ENCODE results near the gene DIAPH1.

DIAPH1 gene

DNA sequence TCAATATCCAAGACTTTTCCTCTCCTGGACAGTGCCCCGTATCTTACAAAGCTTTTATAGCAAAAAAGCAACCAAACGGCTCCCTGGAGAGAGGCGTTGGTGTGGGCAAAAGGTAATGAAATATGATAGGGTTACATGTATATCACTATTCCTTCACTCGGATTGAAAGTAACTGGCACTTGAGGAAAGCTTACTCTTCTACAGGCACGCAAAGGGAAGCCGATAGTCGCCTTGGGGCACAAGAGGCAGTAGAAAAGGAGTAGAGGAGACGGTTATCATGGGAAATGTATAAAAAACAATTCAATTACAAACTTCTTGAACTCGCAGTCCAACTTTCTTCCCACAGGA lies 1.1 kb downstream of the DIAPH1 start:
- ChIA-PET CTCF (interaction anchor here (1.0 to 3.9 kb wide), 9 partner anchors 10 to 53 kb away, joined by 3 to 51 read pairs (median 5); partner anchors contain the start of genes HDAC3 and RELL2), POLR2A (interaction anchor here (0.5 to 3.0 kb wide), 4 partner anchors 10 to 42 kb away, joined by 4 to 37 read pairs (median 17); partner anchors contain the start of genes HDAC3 and RELL2)
- peaks cover 30% of the 10 kb centered on the region for H3K4me1 ChIP-seq (ENCODE audit: control insufficient read depth, insufficient read depth, low read length)
- peaks cover 23 to 36% of the 10 kb centered on the region in 2 experiments for H3K36me3 ChIP-seq (ENCODE audit: control insufficient read depth in 2 of 2, insufficient read depth in 1 of 2, low read length in 2 of 2)
- H3K9me3 ChIP-seq (ENCODE audit: control insufficient read depth, insufficient read depth, low read depth, low read length), result no peaks in the 10 kb centered on the region
- H3K4me3 ChIP-seq (ENCODE audit: low read depth, low read length), result peak overlapping the region; percentile 81
- H3K27ac ChIP-seq (ENCODE audit: extremely low read depth, low read depth, low read length), result peak overlapping the region; percentile 78
- no peak for TF ChIP-seq GLI4 (tag by site-specific recombination; IDR thresholded peaks at IDR 0.05)
- TF ChIP-seq, protein P1, sequence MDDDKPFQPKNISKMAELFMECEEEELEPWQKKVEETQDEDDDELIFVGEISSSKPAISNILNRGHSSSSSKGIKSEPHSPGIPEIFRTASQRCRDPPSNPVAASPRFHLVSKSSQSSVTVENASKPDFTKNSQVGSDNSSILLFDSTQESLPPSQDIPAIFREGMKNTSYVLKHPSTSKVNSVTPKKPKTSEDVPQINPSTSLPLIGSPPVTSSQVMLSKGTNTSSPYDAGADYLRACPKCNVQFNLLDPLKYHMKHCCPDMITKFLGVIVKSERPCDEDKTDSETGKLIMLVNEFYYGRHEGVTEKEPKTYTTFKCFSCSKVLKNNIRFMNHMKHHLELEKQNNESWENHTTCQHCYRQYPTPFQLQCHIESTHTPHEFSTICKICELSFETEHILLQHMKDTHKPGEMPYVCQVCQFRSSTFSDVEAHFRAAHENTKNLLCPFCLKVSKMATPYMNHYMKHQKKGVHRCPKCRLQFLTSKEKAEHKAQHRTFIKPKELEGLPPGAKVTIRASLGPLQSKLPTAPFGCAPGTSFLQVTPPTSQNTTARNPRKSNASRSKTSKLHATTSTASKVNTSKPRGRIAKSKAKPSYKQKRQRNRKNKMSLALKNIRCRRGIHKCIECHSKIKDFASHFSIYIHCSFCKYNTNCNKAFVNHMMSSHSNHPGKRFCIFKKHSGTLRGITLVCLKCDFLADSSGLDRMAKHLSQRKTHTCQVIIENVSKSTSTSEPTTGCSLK (tag by site-specific recombination; IDR thresholded peaks at IDR 0.05), result no peak
- TF ChIP-seq, protein P2, sequence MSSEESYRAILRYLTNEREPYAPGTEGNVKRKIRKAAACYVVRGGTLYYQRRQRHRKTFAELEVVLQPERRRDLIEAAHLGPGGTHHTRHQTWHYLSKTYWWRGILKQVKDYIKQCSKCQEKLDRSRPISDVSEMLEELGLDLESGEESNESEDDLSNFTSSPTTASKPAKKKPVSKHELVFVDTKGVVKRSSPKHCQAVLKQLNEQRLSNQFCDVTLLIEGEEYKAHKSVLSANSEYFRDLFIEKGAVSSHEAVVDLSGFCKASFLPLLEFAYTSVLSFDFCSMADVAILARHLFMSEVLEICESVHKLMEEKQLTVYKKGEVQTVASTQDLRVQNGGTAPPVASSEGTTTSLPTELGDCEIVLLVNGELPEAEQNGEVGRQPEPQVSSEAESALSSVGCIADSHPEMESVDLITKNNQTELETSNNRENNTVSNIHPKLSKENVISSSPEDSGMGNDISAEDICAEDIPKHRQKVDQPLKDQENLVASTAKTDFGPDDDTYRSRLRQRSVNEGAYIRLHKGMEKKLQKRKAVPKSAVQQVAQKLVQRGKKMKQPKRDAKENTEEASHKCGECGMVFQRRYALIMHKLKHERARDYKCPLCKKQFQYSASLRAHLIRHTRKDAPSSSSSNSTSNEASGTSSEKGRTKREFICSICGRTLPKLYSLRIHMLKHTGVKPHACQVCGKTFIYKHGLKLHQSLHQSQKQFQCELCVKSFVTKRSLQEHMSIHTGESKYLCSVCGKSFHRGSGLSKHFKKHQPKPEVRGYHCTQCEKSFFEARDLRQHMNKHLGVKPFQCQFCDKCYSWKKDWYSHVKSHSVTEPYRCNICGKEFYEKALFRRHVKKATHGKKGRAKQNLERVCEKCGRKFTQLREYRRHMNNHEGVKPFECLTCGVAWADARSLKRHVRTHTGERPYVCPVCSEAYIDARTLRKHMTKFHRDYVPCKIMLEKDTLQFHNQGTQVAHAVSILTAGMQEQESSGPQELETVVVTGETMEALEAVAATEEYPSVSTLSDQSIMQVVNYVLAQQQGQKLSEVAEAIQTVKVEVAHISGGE (tag by site-specific recombination; conservative IDR thresholded peaks at IDR 0.05; ENCODE audit: low read depth), result no peak
- TF ChIP-seq MZF1 (tag by site-specific recombination; IDR thresholded peaks at IDR 0.05; ENCODE audit: borderline replicate concordance), result peak; percentile 67; the same call in 1 of the 2 replicates
- no peak for TF ChIP-seq MEIS1 (CRISPR knock-in tag; IDR thresholded peaks at IDR 0.05; ENCODE audit: borderline replicate concordance)
- TF ChIP-seq, protein P3, sequence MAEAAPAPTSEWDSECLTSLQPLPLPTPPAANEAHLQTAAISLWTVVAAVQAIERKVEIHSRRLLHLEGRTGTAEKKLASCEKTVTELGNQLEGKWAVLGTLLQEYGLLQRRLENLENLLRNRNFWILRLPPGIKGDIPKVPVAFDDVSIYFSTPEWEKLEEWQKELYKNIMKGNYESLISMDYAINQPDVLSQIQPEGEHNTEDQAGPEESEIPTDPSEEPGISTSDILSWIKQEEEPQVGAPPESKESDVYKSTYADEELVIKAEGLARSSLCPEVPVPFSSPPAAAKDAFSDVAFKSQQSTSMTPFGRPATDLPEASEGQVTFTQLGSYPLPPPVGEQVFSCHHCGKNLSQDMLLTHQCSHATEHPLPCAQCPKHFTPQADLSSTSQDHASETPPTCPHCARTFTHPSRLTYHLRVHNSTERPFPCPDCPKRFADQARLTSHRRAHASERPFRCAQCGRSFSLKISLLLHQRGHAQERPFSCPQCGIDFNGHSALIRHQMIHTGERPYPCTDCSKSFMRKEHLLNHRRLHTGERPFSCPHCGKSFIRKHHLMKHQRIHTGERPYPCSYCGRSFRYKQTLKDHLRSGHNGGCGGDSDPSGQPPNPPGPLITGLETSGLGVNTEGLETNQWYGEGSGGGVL (tag by site-specific recombination; IDR thresholded peaks at IDR 0.05), result no peak
- TF ChIP-seq OVOL3 (tag by site-specific recombination; IDR thresholded peaks at IDR 0.05), result peak; percentile 69; the same call in 1 of the 2 replicates
- no peak for TF ChIP-seq ZNF571 (tag by site-specific recombination; IDR thresholded peaks at IDR 0.05)
- TF ChIP-seq ZBTB17 (tag by site-specific recombination; IDR thresholded peaks at IDR 0.05), result peak; percentile 81
- TF ChIP-seq, protein P4, sequence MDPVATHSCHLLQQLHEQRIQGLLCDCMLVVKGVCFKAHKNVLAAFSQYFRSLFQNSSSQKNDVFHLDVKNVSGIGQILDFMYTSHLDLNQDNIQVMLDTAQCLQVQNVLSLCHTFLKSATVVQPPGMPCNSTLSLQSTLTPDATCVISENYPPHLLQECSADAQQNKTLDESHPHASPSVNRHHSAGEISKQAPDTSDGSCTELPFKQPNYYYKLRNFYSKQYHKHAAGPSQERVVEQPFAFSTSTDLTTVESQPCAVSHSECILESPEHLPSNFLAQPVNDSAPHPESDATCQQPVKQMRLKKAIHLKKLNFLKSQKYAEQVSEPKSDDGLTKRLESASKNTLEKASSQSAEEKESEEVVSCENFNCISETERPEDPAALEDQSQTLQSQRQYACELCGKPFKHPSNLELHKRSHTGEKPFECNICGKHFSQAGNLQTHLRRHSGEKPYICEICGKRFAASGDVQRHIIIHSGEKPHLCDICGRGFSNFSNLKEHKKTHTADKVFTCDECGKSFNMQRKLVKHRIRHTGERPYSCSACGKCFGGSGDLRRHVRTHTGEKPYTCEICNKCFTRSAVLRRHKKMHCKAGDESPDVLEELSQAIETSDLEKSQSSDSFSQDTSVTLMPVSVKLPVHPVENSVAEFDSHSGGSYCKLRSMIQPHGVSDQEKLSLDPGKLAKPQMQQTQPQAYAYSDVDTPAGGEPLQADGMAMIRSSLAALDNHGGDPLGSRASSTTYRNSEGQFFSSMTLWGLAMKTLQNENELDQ (tag by site-specific recombination; IDR thresholded peaks at IDR 0.05; ENCODE audit: low read depth), result no peak
- no peak for TF ChIP-seq KLF1 (tag by site-specific recombination; IDR thresholded peaks at IDR 0.05)
- TF ChIP-seq ZNF391 (tag by site-specific recombination; IDR thresholded peaks at IDR 0.05; ENCODE audit: borderline replicate concordance, low read depth), result no peak
- TF ChIP-seq ZBTB20 (tag by site-specific recombination; IDR thresholded peaks at IDR 0.05), result 0 out of 2 replicates have a peak, but pooled peaks have one; percentile 29
- TF ChIP-seq ZNF473 (tag by site-specific recombination; IDR thresholded peaks at IDR 0.05), result no peak
- TF ChIP-seq, protein P5, sequence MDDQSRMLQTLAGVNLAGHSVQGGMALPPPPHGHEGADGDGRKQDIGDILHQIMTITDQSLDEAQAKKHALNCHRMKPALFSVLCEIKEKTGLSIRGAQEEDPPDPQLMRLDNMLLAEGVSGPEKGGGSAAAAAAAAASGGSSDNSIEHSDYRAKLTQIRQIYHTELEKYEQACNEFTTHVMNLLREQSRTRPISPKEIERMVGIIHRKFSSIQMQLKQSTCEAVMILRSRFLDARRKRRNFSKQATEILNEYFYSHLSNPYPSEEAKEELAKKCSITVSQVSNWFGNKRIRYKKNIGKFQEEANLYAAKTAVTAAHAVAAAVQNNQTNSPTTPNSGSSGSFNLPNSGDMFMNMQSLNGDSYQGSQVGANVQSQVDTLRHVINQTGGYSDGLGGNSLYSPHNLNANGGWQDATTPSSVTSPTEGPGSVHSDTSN (CRISPR knock-in tag; IDR thresholded peaks at IDR 0.05), result no peak
- TF ChIP-seq ZNF23 (tag by site-specific recombination; IDR thresholded peaks at IDR 0.05; ENCODE audit: borderline replicate concordance), result no peak
- TF ChIP-seq ZNF707 (tag by site-specific recombination; IDR thresholded peaks at IDR 0.05), result no peak
- TF ChIP-seq ZNF140 (tag by site-specific recombination; IDR thresholded peaks at IDR 0.05), result no peak
- 0 out of 2 replicates have a peak, but pooled peaks have one; percentile 9 for TF ChIP-seq ZNF184 (tag by site-specific recombination; IDR thresholded peaks at IDR 0.05)
- TF ChIP-seq, protein P6, sequence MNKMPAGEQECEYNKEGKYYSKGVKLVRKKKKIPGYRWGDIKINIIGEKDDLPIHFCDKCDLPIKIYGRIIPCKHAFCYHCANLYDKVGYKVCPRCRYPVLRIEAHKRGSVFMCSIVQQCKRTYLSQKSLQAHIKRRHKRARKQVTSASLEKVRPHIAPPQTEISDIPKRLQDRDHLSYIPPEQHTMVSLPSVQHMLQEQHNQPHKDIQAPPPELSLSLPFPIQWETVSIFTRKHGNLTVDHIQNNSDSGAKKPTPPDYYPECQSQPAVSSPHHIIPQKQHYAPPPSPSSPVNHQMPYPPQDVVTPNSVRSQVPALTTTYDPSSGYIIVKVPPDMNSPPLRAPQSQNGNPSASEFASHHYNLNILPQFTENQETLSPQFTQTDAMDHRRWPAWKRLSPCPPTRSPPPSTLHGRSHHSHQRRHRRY (tag by site-specific recombination; IDR thresholded peaks at IDR 0.05), result no peak
- TF ChIP-seq ZNF549 (tag by site-specific recombination; IDR thresholded peaks at IDR 0.05), result no peak
- TF ChIP-seq, protein P7, sequence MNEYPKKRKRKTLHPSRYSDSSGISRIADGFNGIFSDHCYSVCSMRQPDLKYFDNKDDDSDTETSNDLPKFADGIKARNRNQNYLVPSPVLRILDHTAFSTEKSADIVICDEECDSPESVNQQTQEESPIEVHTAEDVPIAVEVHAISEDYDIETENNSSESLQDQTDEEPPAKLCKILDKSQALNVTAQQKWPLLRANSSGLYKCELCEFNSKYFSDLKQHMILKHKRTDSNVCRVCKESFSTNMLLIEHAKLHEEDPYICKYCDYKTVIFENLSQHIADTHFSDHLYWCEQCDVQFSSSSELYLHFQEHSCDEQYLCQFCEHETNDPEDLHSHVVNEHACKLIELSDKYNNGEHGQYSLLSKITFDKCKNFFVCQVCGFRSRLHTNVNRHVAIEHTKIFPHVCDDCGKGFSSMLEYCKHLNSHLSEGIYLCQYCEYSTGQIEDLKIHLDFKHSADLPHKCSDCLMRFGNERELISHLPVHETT (tag by site-specific recombination; IDR thresholded peaks at IDR 0.05), result no peak
- no peak for TF ChIP-seq ZNF529 (tag by site-specific recombination; IDR thresholded peaks at IDR 0.05; ENCODE audit: insufficient replicate concordance)
- TF ChIP-seq BCL11A (tag by site-specific recombination; IDR thresholded peaks at IDR 0.05; ENCODE audit: low read depth), result no peak
